CD4-positive, alpha-beta T cell treated with Interleukin-21 for 1 hour (primary cell): Measurements from ENCODE around the gene TTYH1.
"Not testable (repeated sequence)": the region's sequence is repeated elsewhere in the genome, so short reads cannot be mapped to it uniquely, and the experiment has no call there.

Experiments used
- DNase-seq: peaks from one replicate; pipeline ENCODE4 v3.0.0-alpha.2; 2020

The TTYH1 gene

DNA sequence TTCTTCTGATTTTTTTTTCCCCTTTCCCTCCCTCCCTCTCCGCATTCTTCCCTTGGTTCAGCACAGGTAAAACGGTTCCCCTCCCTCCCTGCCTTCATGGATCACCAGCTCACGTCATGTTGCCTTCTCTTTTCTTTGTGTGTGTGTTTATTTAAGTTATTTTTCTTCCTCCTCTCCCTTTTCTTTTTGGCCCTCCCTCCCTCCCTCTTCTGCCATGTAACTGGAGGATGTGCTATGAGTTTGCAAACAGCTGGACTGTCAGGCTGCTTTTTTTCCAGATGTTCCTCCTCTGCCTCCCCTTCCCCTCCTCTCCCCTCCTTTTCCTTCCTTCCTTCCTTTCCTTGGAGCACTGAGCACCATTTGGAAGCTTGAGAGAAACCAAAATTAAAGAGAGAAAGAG, 46.3 kb downstream of the TTYH1 start:
- DNase-seq: no peak

DNA sequence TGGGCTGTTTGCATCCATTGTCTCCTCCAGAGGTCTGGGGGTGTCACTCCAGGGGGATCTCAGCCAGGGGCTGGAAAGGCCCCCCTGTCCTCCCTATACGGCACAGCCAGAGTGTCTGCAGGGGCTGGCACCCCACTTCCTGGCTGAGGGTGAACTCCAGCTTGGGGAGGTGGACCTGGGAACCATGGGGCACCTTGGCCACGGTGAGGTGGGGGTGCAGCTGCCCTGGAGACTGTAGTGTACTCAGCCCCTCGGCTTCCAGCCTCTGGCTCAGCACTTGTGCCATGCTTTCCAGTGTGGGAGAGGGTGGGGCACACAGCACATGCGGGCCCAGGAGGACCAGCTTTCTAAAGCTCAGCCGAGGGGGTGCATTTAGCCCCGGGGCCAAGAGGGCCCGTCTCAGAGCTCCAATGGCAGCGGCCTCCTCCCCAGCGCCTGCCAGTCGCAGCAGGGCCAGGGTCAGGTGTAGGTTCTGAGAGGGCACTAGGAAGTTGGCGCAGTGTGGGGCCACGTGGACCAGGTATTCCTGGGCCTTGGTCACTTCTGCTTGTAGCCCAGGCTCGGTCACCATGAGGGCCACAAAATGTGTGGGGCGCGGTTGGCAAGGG, 46.9 kb downstream of the TTYH1 start:
- DNase-seq: no peak

DNA sequence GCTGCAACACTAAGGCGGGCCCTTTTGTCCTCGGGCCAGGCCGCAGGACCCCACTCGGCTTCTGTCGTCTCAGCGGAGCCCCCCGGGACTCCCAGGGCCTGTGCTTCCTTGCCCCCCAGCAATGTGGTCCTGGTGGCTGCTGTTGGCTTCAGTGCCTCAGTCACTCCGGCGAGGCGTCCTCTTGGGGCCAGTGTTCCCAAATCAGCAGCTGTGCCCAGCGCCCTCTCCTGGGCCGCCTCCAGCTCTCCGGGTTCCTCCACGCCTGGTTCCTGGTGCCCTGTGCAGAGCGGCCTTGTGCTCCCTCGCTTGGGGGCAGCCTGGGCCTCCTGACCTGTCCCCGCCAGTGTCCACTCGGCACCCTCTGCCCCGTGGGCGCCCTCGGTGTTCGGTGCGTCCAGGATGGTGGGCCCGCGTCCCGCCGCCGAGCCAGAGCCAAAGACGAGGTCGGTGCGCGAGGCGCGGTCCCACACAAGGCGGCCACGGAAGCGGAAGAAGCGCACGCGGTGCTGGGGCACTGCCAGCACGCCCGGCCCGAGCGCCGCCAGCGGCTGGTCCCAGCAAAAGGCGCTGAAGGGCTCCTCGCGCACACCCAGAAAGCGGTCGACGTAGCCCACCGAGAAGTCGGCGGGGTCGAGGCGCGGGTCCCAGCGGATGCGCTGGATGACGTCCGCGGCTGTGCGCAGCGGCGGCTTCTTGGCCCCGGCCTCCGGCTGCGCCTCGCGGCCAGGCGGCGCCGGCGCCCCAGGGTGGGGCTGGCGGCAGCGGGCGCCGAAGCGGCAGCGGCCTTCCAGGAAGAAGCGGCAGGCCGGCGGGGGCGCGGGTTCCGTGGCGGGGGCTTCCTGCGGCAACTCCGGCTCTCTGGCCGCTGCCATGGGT, 47.6 kb downstream of the TTYH1 start:
- DNase-seq: peak; percentile 70

DNA sequence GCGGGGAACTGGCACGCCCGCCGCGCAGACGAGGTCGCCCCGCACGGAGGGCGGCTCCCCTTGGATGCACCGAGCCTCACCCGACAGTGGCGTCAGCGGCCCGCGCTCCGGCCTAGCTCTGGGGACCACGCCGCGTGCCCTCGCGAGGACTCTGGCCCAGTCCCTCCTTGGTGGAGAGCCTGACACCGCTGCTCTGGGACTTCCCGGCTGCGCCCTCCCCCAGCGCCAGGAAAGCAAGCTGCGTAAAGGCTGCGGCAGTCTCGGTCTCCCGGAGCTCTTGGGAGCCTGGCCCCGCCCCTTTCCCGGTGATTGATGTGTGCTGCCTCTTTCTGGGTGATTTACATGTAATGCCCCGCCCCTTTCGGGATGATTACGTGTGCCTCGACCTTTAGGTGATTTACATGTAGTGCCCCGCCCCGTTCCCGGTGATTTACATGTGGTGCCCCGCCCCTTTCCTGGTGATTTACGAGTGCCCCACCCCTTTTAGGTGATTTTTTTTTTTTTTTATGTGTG, 48.3 kb downstream of the TTYH1 start, which contains the start of gene LENG9:
TSS of gene LENG9 (minus strand) at position 248 of the 513 bp plus-strand sequence. CDS start 252 bp downstream, outside the sequence.
- DNase-seq: peak; percentile 97

DNA sequence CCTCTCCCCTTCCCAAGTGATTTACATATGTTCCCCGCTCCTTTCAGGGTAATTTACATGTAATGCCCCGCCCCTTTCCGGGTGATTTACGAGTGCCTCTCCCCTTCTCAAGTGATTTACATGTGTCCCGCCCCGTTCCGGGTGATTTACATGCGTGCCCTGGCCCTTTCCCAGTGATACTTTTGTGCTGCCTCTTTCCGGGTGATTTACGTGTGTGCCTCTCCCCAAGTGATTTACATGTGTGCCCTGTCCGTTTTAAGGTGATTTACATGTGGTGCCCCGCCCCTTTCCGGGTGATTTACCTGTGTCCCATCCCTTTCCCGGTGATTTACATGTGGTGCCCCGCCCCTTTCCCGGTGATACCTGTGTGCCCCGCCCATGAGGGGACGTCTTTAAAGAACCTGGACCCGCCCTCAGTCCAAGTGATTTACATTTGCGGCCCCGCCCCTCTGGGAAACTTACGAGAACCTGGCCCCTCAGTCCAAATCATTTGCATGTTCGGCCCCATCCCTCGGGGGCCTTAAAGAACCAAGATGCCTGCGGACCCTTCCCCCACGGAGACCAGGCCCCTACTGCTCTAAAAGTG, 48.9 kb downstream of the TTYH1 start:
- peak; percentile 92 for DNase-seq

DNA sequence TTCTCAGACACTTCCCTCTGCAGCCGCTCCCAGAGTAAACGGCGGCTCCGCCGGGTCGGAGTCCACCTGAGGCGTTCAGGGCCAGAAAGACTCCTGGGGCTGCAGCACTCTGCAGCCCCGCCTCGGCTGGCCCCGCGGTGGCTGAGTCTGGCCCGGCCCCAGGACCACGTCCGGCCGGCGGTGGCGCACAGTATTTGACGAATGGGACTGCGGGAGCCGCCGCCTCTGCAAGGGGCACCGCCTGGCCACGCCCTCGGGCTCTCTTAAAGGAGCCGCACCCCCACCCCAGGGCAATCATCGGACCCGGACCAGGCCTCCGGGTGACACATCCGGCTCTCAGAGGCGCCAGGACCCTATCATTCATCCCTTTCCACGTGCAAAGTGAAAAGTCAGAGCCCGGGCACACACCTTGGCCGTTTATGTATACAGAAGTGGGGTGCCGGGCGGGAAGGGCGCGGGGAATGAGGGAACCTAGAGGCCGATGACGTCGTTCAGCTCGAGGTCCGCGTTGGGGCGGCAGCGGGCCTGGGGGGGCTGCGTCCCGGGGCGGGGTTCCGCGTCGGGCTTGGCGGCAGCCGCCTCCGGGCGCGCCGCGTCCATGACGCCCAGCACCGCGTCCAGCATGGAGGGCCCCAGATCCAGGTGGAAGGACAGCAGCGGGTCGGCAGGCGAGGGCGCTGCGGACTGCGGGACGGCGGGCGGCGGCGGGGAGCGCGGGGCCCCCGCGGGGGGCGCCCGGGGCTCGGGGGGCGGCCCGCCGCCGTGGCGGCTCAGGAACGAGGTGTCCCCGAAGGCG, 49.6 kb downstream of the TTYH1 start:
- peak; percentile 78 for DNase-seq

DNA sequence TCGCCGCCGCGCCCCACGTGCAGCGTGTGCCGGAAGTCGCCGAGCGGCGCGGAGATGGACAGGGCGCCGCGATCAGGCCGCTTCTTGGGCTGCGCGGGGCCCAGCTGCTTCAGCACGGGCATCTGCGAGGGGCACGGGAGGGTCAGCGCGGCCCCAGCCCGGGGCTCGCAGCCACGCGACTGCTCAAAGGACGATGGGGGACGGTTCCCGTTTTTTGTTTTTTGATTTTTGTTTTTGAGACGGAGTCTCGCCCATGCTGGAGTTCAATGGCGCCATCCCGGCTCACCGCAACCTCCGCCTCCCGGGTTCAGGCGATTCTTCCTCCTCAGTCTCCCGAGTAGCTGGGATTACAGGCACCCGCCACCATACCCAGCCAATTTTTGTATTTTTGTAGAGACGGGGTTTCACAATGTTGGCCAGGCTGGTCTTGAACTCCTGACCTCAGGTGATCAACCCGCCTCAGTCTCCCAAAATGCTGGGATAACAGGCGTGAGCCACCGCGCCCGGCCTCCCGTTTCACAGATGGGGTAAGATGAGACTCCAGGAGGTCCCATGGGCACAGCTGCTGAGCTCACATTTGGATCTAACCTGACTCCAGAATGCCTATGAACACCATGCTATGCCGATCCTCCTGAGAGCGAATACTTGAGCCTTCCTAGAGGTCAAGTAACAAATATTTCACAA, 50.3 kb downstream of the TTYH1 start:
- DNase-seq: no peak

DNA sequence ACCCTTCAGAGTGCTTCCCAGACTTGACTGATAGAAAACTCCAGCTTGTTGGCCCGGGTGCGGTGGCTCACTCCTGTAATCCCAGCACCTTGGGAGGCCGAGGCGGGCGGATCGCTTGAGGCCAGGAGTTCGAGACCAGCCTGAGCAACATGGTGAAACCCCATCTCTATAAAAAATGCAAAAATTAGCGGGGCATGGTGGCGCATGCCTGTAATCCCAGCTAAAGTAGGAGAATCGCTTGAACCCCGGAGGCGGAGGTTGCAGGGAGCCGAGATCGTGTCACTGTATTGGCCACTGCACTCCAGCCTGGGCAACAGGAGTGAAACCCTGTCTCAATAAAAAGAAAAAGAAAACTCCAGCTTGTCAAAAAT, 50.8 kb downstream of the TTYH1 start:
- not testable (repeated sequence) for DNase-seq

DNA sequence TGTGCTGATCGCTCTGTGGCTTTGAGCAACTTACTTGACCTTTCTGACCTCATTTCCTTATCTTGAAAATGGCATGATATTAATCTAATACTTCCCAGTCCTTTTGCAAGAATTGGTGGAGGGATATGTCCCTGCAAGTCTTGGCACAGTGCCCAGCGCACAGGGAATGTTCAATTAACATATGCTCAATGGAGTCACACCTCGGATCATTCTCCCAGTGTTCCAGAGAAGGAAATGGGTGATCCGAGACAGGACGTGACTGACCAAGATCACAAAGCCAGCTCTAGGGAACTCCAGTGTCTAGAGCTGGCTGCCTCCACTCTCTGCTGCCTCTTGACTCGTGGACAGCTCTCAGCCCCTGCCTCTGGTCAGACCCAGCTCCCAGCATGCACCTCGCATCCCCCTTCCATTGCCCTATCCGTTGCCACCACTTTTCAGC, 54.3 kb downstream of the TTYH1 start:
- no peak for DNase-seq

DNA sequence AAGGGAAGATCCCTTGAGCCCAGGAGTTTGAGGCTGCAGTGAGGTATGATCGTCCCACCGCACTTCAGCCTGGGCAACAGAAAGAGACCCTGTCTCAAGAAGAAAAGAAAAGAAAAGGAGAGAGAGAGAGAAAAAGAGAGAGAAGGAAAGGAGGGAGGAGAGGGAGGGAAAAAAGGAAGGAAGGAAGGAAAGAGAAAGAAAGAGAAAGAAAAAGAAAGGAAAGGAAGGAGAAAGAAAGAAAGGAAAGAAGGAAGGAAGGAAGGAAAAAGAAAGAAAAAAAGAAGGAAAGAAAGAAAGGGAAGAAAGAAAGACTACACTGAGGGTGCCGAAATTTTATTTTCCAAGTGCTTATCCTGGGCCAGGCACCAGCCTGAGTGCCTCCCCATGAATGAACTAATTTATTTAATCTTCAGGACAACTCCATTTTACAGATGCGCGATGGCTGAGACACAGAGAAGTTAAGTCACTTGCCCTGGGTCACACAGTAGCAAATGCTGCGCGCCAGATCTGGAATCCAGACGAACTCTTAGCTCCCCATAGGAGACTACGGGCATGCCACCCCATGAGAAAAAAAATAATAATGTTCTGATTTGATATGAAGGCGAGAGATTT, 55.1 kb downstream of the TTYH1 start:
- DNase-seq: no peak

DNA sequence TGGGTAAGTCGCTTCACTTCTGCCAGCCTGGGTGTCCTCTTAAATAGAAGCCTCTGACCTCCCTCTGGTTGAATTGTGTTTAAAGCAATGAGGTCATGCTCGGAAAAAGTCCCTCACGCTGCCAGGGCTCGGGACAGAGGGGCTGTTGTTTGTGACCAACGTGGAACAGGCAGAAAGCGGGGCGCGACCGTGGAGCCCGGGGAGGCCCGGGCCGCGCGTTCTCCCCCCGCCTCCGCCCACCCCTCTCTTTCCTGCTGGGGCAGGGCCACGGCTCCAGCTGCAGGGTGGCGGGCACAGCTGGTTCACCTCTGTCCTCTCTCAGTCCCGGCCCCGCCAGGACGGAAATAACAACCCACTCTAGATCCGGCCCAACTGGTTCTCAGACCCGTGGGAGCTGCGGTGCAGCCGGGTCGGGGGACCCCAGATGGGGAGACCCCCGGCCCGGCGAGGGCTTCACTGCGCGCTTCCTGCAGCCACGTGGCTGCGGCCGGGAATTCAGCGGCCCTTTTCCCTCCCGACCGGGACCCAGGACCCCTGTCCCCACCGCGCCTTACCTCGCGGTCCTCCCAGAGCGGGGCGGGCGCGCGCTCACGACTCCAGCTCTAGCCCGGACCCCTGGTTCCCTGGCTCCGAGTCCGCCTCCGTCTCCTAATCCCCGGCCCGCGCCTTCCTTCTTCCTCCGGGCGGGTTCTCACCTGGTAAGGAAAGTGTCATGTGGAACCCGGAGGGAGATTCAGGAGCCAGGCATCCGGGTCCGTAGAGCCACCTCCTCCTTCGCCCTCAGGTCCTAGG, 55.9 kb downstream of the TTYH1 start:
- DNase-seq: no peak

DNA sequence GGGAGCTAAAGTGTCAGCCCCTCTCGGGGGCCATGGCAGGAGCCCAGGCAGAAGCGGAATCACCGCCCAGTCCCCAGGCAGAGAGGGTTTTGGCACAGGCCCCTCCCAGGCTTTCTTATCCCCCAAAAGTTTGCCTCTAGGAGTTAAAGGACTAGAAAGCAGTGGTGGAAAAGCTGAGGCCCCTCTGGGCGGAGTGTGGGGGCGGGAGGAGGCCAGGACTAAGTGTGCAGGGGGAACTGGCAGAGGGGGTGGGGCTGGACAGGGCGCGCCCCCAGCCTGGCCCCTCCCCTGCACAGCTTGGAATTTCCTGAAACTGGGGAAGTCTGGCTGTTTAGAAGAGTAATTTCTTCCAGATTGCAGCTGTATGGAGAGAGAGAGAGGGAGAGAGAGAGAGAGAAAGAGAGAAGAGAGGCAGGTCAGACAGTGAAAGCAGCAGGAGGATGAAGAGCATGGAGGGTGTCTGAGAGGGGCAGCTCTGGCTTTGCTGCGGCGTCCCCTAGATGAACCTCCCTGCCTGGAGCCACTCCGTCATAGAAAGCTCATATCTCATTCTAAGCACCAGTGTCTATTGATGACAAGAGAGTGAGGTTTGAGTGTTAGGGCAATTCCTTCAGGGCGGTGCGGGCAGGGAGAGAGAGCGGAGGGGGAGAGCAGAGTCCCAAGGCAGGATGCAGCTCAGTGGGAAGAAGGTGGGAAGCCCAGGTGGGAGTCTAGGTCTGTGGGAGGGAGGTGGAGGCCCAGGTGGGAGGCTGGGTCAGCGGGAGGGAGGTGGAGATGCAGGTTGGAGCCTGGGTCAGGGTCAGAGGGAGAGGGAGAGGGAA, 58.0 kb downstream of the TTYH1 start, which contains the start of gene CDC42EP5:
TSS of gene CDC42EP5 (minus strand) at position 226 of the 821 bp plus-strand sequence. CDS start 7,749 bp downstream, outside the sequence.
- DNase-seq: no peak

DNA sequence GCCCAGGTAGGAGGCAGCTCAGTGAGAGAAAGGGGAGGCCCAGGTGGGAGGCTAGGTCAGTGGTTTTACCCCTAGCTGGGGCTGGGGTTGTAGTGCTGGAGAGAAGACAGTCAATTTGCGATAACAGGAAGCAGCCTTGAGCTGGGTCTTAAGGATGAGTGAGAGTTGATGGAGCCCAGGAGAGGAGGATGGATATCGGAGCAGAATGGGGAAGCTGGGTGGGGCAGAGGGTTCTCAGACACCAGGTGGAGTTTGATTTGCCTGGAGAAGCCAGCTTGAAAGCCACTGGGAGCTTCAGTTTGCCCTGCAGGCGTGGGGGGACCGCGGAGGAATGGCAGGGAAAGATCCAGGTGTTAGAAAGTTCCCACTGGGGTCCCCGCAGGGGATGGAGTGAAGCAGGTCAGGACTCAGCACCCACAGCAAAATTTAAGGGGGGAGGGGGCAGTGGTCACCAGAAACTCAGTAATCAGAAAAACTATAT, 58.7 kb downstream of the TTYH1 start:
- no peak for DNase-seq

DNA sequence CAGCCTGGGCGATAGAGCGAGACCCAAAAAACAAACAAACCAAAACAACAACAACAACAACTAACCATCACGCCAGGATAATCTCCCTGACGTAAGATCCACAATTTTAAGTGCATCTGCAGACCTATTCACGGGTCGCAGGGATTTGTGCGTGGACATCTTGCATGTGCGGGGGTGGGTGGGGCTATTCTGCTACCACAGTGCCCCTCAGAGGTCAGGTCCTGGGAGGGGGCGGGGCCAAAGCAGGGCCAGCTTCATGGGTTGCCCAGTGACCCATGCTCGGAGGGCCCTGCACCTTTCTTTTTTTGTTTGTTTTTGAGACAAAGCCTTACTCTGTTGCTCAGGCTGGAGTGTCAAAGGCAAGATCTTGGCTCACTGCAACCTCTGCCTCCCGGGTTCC, 60.4 kb downstream of the TTYH1 start:
- DNase-seq: no peak

DNA sequence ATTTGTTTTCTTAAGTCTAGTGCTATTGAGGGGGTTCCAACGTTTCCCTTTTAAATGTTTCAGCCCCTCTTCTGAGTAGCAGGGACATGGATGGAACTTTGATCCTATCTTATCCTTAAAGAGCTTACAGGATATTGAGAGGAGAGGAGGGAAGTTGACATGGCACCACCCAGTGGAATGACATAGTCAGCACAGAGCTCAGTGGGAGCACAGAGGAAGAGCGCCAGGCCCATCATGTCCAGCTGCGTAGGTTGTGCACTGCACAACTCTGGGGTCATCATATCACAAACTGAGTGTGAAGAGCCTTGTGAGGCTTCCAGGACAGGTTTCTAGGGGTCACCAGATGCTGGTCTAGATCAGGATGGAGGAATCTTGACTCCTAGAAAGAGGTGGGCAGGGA, 62.4 kb downstream of the TTYH1 start:
- DNase-seq: no peak

DNA sequence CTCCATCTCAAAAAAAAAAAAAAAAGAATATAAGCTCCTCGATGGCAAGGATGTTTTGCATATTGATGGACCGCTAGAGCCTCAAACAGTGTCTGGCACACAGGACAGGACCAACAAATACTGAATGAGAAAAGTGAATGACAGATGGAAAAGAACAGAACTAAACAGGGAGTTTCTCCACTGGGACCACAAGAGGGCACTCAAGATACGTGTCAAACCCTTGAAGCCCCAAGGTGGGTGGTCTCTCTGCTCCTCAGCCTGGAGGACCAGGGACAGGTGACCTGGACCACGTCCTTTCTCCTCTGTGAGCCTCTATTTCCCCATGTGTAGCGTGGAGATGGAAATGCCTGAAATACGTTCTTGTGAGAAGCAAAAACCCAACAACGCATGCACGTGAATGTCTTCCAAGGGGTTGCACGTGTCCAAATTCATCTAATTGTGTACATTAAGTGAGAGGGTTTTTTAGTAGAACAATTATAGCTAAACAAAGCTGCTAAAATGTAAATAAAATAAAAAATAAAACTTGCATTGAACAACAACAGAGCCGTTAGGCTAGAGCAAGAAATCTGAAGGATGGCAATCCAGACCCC, 63.5 kb downstream of the TTYH1 start:
- peak; percentile 48 for DNase-seq

DNA sequence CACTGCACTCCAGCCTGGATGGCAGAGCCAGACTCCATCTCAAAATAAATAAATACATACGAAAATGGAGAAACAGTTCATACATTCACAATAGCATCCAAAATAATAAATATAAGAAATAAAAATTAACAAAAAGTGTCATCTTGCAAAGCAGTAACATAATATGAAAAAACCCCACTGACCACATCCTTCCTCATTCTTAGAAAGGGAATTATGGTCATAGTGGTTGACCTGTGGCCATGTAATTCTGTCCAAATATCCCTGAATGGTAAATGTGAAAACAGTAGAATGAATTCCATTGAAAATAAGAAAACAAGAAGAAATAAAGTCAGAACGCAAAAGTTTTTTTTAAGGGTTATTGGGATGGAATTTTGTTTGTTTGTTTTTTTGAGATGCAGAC, 64.8 kb downstream of the TTYH1 start:
- no peak for DNase-seq

DNA sequence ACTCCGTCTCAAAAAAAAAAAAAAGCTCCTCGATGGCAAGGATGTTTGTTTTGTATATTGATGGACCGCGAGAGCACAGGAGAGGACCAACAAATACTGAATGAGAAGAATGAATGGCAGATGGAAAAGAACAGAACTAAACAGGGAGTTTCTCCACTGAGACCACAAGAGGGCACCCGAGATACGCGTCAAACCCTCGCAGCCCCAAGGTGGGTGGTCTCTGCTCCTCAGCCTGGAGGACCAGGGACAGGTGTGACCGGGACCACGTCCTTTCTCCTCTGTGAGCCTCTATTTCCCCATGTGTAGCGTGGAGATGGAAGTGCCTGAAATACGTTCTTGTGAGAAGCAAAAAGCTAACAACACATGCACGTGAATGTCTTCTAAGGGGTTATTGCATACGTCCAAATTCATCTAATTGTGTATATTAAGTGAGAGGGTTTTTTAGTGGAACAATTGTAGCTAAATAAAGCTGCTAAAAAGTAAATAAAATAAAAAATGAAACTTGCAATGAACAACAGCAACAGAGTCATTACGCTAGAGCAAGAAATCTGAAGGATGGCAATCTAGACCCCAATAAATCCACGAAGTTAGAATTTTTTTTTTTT, 66.2 kb downstream of the TTYH1 start:
- peak; percentile 42 for DNase-seq

DNA sequence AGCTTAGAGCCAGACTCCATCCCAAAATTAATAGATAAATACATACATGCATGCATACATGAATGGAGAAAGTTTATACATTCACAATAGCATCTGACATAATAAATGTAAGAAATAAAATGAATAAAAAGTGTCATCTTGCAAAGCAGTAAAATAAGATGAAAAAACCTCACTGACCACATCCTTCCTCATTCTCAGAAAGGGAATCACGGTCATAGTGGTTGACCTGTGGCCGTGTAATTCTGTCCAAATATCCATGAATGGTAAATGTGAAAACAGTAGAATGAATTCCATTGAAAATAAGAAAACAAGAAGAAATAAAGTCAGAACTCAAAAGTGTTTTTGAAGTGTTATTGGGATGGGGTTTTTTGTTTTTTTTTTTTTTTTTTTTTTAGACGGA, 67.6 kb downstream of the TTYH1 start:
- DNase-seq: no peak
